ENCODE data around the gene REEP5. TPM values are rescaled to one million over a fixed set of nuclear protein-coding genes. Genes with fewer than 3 reads are reported as not detected.
A peak's percentile ranks its signal among the peaks of the same experiment; 100 is the strongest.

REEP5 gene
- polyA plus RNA-seq, 3 donors = 83.6 to 200 (median 193) TPM

DNA sequence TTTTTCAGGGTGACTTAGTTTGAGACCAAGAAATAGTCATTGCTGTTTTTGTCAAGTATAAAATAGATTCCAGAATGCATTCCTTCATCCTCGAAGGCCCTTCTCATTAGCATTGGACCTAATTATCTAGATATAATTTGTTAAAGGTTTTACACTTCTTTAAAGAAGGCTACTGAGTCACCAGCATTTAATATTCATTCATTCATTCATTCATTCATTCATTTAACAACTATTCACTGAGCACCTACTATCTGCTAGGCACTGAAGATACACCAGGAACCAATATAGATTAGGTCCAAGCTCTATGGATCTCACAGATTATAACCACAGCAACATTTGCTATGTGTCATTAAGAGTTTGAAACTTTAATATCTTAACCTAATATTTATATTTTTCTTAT is 11.1 kb upstream of the REEP5 start:
- Histone ChIP-seq H3K9ac (ENCODE audit: insufficient read depth, low read length, poor library complexity, severe bottlenecking) (no peak overlapping the region), H3K4me3 (replicated peaks in 1 of 3; ENCODE audit: low read depth in 2 of 3, low read length in 3 of 3) (no peak overlapping the region), H3K79me2 (ENCODE audit: insufficient read depth, low read length) (no peaks in the 10 kb centered on the region), H4K20me1 (ENCODE audit: insufficient read depth, low read length) (no peaks in the 10 kb centered on the region), H2AFZ (ENCODE audit: insufficient read depth, low read depth, low read length, poor library complexity, severe bottlenecking) (no peak overlapping the region), H3K9me3 (replicated peaks in 1 of 2; ENCODE audit: control insufficient read depth in 1 of 2, insufficient read depth in 1 of 2, low read length in 2 of 2) (no peaks in the 10 kb centered on the region), H3K4me1 (ENCODE audit: control insufficient read depth in 1 of 2, insufficient read depth in 2 of 2, low read length in 2 of 2) (peaks cover 50 to 54% of the 10 kb centered on the region in 2 donors), H3K36me3 (replicated peaks in 1 of 2; ENCODE audit: control insufficient read depth in 1 of 2, insufficient read depth in 2 of 2, low read length in 2 of 2) (no peaks in the 10 kb centered on the region), H3K27ac (ENCODE audit: low read depth in 1 of 2, low read length in 2 of 2) (no peak overlapping the region), H3K4me2 (replicated peaks; ENCODE audit: extremely low read depth, low read length, poor library complexity, severe bottlenecking) (no peak overlapping the region), H3K27me3 (ENCODE audit: control insufficient read depth in 2 of 2, insufficient read depth in 2 of 2, low read length in 2 of 2) (no peaks in the 10 kb centered on the region)
- peaks cover 0 to 4% (median 3%) of the 10 kb centered on the region in 3 donors for H3K27me3 Mint-ChIP-seq (ENCODE audit: low read depth in 3 of 3)
- WGBS (ENCODE audit: insufficient coverage) = no CpG with 5 or more reads among the region's 1 CpG
- peaks cover 2 to 7% (median 4%) of the 10 kb centered on the region in 7 donors for H3K9me3 Mint-ChIP-seq
- peaks cover 0 to 1% of the 10 kb centered on the region in 2 donors for H3K36me3 Mint-ChIP-seq
- no peak overlapping the region for H3K4me3 Mint-ChIP-seq
- DNase-seq = no peak
- H3K27ac Mint-ChIP-seq = no peak overlapping the region
- intact Hi-C loops (cut with micrococcal nuclease) = no loop called here
- TF ChIP-seq CTCF (IDR thresholded peaks at IDR 0.05) = no peak
- peaks cover 51% of the 10 kb centered on the region for H3K4me1 Mint-ChIP-seq

- H3K9me3 Mint-ChIP-seq = peaks cover 2 to 7% (median 4%) of the 10 kb centered on the region in 7 donors
- no peak overlapping the region for H3K9ac ChIP-seq (ENCODE audit: insufficient read depth, low read length, poor library complexity, severe bottlenecking)
- no peak overlapping the region for H3K4me3 ChIP-seq (replicated peaks in 1 of 3; ENCODE audit: low read depth in 2 of 3, low read length in 3 of 3)
- no peak overlapping the region for H3K4me2 ChIP-seq (replicated peaks; ENCODE audit: extremely low read depth, low read length, poor library complexity, severe bottlenecking)
- H2AFZ ChIP-seq (ENCODE audit: insufficient read depth, low read depth, low read length, poor library complexity, severe bottlenecking) = no peak overlapping the region
- H3K36me3 ChIP-seq (replicated peaks in 1 of 2; ENCODE audit: control insufficient read depth in 1 of 2, insufficient read depth in 2 of 2, low read length in 2 of 2) = no peaks in the 10 kb centered on the region
- no peaks in the 10 kb centered on the region for H4K20me1 ChIP-seq (ENCODE audit: insufficient read depth, low read length)
- no peaks in the 10 kb centered on the region for H3K79me2 ChIP-seq (ENCODE audit: insufficient read depth, low read length)
- intact Hi-C loops (cut with micrococcal nuclease) = no loop called here
- no peak overlapping the region for H3K4me3 Mint-ChIP-seq
- H3K27ac Mint-ChIP-seq = no peak overlapping the region
- no peak for TF ChIP-seq CTCF (IDR thresholded peaks at IDR 0.05)
- H3K4me1 ChIP-seq (ENCODE audit: control insufficient read depth in 1 of 2, insufficient read depth in 2 of 2, low read length in 2 of 2) = peaks cover 64 to 70% of the 10 kb centered on the region in 2 donors
- H3K27ac ChIP-seq (ENCODE audit: low read depth in 1 of 2, low read length in 2 of 2) = peak overlapping the region in 1 of 2 donors; percentile 36
- H3K27me3 Mint-ChIP-seq (ENCODE audit: low read depth in 3 of 3) = peaks cover 0 to 2% (median 2%) of the 10 kb centered on the region in 3 donors
- H3K9me3 ChIP-seq (replicated peaks in 1 of 2; ENCODE audit: control insufficient read depth in 1 of 2, insufficient read depth in 1 of 2, low read length in 2 of 2) = no peaks in the 10 kb centered on the region
- WGBS (ENCODE audit: insufficient coverage) = no CpG with 5 or more reads among the region's 2 CpGs
- no peaks in the 10 kb centered on the region for H3K27me3 ChIP-seq (ENCODE audit: control insufficient read depth in 2 of 2, insufficient read depth in 2 of 2, low read length in 2 of 2)
- peaks cover 65% of the 10 kb centered on the region for H3K4me1 Mint-ChIP-seq
- no peak for DNase-seq
- H3K36me3 Mint-ChIP-seq = peaks cover 0 to 3% of the 10 kb centered on the region in 2 donors
These were observed 9.4 kb upstream of the REEP5 start for GRCh38 chr5:112931473-112931872.

All from CD14-positive monocyte (primary cell).